RWPE1 (cell line): ENCODE results near the gene ALK.

Experiments used
- CTCF ChIA-PET: fragments of 350-600 bp; sonication (Branson Sonifier 250); formaldehyde crosslinking; extraction: SDS; loops from one replicate; lab custom pipeline; 2021; lab: Yijun Ruan, JAX
- POLR2A ChIA-PET: fragments of 400-600 bp; formaldehyde crosslinking; extraction: SDS; loops from one replicate; lab custom pipeline; 2020; ENCODE audit warnings: antibody characterized with exemption; ENCODE audit not compliant: low non-redundant PET; lab: Yijun Ruan, JAX
- DNase-seq: peaks from one replicate; pipeline ENCODE4 v3.0.0; 2012; ENCODE audit warnings: low spot score
- H3K27ac ChIP-seq: fragments of 450-650 bp; 2 replicates; pipeline ENCODE4 v1.5.1; 2017
- TF ChIP-seq, protein P1 (sequence below): fragments of 450-650 bp; conservative IDR thresholded peaks from 2 replicates; pipeline ENCODE4 v1.5.1; 2017; ENCODE audit warnings: low read depth, mild to moderate bottlenecking

ALK gene

DNA sequence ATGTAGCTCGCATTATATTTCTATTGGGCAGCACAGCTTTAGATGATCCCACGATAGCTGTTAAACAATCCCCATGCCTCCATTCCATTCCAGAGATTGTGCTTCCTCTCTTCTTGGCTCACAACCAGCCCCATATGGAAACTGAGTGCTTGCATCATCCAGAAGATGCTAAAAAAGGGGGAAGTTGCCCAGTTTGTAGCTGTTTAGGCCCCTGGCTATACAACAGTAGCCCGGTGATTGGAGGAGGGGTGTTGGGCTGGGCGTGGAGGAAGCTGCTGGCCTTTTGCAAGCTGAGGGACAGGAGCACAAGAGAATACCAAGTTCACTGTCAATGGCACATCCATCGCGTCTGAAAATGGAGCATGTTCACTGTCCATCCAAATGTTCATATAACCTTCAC, 360.2 kb downstream of the ALK start:
- POLR2A ChIA-PET: no interaction called here
- no peak overlapping the region for H3K27ac ChIP-seq
- no peak for DNase-seq
- TF ChIP-seq, protein P1, sequence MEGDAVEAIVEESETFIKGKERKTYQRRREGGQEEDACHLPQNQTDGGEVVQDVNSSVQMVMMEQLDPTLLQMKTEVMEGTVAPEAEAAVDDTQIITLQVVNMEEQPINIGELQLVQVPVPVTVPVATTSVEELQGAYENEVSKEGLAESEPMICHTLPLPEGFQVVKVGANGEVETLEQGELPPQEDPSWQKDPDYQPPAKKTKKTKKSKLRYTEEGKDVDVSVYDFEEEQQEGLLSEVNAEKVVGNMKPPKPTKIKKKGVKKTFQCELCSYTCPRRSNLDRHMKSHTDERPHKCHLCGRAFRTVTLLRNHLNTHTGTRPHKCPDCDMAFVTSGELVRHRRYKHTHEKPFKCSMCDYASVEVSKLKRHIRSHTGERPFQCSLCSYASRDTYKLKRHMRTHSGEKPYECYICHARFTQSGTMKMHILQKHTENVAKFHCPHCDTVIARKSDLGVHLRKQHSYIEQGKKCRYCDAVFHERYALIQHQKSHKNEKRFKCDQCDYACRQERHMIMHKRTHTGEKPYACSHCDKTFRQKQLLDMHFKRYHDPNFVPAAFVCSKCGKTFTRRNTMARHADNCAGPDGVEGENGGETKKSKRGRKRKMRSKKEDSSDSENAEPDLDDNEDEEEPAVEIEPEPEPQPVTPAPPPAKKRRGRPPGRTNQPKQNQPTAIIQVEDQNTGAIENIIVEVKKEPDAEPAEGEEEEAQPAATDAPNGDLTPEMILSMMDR: no peak
- CTCF ChIA-PET: no interaction called here

GRCh38 chr2:29560566-29560965, 360.8 kb downstream of the ALK start:
- POLR2A ChIA-PET: no interaction called here

GRCh38 chr2:29560030-29560429, 361.4 kb downstream of the ALK start:
- POLR2A ChIA-PET: no interaction called here
- CTCF ChIA-PET: no interaction called here
- H3K27ac ChIP-seq: no peak overlapping the region
- DNase-seq: no peak
- TF ChIP-seq, protein P1: no peak

More at GRCh38 chr2:29560566-29560965, 360.8 kb downstream of the ALK start:
- DNase-seq: no peak
- CTCF ChIA-PET: no interaction called here
- TF ChIP-seq, protein P1: no peak
- H3K27ac ChIP-seq: no peak overlapping the region

GRCh38 chr2:29559578-29559977, 361.8 kb downstream of the ALK start:
- H3K27ac ChIP-seq: no peak overlapping the region
- TF ChIP-seq, protein P1: no peak
- CTCF ChIA-PET: no interaction called here
- POLR2A ChIA-PET: no interaction called here
- DNase-seq: no peak

GRCh38 chr2:29558097-29558496, 363.3 kb downstream of the ALK start:
- TF ChIP-seq, protein P1: no peak
- ChIA-PET CTCF (no interaction called here), POLR2A (no interaction called here)
- no peak overlapping the region for H3K27ac ChIP-seq
- DNase-seq: no peak

- no peak overlapping the region for H3K27ac ChIP-seq
- CTCF ChIA-PET: no interaction called here
- POLR2A ChIA-PET: no interaction called here
- DNase-seq: no peak
- TF ChIP-seq, protein P1: no peak
These were observed 364.1 kb downstream of the ALK start for GRCh38 chr2:29557268-29557667.

GRCh38 chr2:29549069-29549380, 372.4 kb downstream of the ALK start:
- DNase-seq: no peak
- CTCF ChIA-PET: no interaction called here
- H3K27ac ChIP-seq: no peak overlapping the region
- POLR2A ChIA-PET: no interaction called here
- TF ChIP-seq, protein P1: no peak
